Measurements from ENCODE around the gene PTH2.

DNA sequence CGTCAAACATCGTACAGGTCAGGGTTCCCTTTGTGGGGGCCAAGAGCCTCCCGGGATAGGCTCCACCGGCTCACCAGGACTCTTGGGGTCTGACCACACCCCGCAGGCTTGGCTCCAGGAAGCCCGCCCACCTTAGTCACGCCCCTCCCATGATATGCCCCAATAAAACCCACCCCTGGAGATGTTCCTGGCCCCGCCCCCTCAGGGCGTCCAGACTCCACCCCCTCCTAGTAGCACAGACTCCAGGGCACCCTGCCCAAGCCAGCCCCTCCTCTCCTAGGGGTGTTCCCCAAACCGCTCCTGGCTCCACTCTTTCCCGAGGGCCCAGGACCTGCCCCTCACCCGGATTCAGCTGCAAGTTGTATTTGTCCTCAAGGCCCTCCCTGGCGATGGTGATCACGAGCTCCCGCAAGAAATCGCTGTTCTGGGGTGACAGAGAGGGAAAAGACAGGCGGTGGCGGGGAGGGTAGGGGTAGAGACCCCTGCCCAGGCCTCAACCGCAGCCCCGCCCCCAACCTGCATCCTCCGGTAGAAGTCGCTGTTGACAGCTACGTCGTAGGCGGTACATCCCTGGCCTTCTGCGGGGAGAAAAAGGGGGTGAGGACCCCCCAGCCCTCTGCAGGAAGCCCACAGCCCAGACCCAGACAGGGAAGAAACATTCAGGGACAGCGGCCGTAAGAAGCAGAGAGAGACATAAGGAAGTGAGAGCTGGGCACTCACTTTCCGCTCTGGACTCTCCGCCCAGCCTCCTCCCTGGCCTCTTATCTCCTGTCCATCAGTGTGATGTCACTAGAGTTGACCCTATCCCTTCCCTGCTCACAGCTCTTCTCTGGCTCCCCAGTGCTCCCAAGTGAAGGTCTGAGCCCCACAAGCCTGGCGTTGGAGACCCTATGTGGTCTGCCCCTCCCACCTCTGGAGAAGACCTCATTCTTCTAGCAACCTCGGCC, 24.5 kb upstream of the PTH2 start:
- TF ChIP-seq, protein P1, sequence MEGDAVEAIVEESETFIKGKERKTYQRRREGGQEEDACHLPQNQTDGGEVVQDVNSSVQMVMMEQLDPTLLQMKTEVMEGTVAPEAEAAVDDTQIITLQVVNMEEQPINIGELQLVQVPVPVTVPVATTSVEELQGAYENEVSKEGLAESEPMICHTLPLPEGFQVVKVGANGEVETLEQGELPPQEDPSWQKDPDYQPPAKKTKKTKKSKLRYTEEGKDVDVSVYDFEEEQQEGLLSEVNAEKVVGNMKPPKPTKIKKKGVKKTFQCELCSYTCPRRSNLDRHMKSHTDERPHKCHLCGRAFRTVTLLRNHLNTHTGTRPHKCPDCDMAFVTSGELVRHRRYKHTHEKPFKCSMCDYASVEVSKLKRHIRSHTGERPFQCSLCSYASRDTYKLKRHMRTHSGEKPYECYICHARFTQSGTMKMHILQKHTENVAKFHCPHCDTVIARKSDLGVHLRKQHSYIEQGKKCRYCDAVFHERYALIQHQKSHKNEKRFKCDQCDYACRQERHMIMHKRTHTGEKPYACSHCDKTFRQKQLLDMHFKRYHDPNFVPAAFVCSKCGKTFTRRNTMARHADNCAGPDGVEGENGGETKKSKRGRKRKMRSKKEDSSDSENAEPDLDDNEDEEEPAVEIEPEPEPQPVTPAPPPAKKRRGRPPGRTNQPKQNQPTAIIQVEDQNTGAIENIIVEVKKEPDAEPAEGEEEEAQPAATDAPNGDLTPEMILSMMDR (IDR thresholded peaks at IDR 0.05; ENCODE audit: low read depth, low read length) = no peak
- no peak for TF ChIP-seq EZH2phosphoT487 (IDR thresholded peaks at IDR 0.05; ENCODE audit: low read depth)
